ENCODE measurements around the gene CCDC174.

CCDC174 gene

DNA sequence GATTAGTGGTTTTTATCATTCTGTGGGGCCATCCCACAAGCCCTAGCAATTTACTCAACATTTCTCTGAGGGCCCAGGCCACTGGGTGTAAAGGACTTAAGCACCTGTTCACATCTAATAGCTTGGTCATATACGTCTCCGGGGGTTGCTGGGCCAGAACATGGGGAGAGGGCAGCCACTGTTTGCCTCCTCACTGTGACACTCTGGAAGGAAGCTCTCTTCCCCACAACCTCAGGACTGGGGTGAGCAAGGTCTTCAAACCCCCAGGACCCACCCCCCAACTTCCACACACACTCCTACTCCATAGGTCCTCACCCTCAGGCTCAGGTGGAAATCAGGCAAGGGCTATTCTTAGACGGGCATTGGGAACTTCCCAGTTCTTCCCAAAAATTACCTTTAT is 52.2 kb downstream of the CCDC174 start:
- DNase-seq, result no peak

DNA sequence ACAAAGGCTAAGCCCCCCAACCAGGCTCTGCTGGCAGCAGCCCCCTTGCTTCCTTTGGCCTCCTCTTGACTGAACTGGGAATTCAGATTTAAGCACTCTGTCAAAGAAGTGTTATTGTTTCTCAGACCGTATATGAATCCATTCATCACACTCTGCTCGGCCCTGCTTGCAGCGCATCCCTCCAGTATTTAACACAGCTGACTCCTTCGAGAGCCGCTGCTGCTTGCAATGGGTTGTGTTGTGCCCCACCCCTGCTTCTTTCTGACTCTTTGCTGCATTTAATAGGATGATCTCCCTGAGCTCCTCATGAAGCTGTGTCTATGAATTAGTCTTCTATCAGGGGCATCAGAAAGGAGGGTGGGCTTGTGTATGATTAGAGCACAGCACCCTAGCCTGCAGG is 54.5 kb downstream of the CCDC174 start:
- no peak for DNase-seq

DNA sequence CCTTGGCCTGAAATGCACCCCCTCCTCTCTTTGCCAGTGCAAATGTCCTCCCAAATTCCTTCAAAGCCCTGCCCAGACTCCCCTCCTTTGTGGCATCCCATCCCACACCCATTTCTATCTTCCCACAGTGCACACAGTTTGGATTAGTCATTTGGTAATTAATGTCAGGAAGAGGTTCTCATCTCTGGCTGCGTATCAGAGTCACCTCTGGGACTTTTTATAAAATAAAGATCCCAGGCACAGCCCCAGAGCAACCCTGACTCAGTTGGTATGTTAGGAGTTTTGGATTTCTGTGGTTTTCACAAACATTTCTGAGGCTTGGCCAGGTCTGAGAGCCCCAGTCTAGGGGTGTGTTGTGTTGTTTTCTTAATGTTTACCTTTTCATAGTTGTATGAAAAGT is 65.0 kb downstream of the CCDC174 start:
- DNase-seq, result no peak

DNA sequence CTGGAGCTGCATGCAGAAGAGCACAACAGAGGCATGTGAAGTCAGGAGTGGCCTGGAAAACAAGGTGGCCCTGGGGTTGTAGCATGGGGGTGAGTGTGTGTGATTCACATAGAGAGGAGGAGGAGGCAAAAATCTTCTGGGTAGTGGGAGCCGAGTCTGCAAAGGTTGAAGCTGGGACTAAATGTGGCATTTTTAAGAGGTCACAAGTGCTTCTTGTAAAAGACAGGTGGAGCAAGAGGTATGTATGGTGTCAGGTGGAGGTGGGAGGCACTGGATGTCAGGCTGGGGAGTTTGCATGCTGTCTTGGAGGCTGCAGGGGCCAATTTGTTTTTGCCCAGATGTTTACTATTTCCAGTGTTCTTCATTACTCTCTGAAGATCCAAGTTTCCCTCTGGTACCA is 65.7 kb downstream of the CCDC174 start:
- DNase-seq, result no peak

DNA sequence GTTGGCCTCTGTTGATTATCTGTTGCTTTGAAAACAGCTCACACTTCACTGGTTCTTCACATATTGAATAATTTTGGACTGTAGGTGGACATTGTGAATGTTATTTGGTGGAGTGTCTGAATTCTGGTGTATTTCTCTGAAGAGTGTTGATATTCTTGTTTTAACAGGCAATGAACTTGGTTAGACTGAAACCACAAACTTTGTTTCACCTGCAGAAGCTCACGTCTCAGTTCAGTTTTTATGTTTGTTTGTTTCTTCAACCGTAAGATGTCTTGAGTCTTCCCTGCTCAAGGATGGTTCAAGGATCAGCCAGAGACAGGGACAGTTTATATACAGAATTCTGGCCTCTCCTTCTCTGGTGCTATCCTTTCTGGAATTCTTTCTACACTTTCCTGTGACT is 67.0 kb downstream of the CCDC174 start:
- no peak for DNase-seq

DNA sequence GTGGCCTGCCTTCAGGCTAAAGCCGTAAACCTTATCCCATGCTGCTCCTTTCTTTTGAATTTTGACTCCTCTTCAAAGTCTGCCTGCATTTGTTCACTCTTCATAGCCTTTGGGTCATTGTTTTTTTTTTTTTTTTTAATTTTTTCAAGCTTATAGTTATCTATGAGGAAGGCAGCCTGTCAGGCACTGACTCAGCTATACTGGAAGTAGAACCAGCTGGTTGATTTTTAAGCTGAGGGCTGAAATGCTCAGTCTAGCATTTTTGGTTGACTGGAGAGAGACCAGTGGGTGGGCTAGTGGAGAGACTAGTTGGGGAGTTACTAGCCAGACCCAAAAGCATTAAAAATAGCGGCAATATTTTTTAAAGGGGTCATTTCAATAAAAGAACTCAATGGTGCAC is 67.4 kb downstream of the CCDC174 start:
- DNase-seq, result no peak

DNA sequence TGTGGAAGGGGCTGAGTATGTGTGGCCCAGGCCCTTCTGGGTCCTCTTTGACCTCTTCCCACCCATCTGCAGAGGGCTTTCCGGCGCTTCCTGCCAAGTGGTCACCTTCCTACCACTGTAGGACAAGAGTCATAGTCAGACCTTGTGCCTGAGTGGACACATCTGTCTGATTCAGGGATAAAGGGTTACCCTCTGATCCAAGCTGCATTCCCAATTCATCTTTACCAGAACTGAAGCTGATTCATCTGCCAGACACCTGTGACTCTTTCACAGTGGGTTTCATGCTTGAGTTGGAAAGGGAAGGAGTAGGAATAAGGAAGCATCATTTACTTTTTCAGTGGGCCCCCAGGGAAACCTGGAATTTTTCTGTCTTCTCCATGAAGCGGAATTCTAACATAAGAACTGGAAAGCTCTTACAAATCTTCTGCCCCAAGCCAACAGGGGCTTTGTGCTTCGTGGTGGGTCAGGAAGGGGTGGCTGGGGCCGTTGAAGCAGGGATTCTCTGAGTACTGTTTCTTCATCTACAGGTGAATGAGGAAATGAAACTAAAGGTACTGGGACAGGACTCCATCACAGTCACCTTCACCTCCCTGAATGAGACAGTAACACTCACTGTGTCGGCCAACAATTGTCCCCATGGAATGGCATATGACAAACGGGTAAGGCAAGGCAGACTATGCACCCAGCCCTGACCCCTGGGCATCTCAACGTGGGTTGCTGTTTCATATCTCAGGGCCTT is 69.7 kb downstream of the CCDC174 start:
- DNase-seq, result no peak
